ENCODE data around the gene SPATA4. TPM values are rescaled to one million over a fixed set of nuclear protein-coding genes. Genes with fewer than 3 reads are reported as not detected.

The SPATA4 gene
- total RNA-seq, 1 donor from 2014 or later = not detected

GRCh38 chr4:176139518-176139917 lies 55.9 kb downstream of the SPATA4 start:
- H3K27ac ChIP-seq = no peak overlapping the region
- intact Hi-C loops (cut with DNase I) = no loop called here
- no peaks in the 10 kb centered on the region for H3K9me3 ChIP-seq
- TF ChIP-seq CTCF (IDR thresholded peaks at IDR 0.05) (no peak), POLR2A (IDR thresholded peaks at IDR 0.05) (no peak), POLR2AphosphoS5 (IDR thresholded peaks at IDR 0.05; ENCODE audit: insufficient read depth in 1 of 2, low read depth in 1 of 2) (no peak)
- H3K36me3 ChIP-seq = no peaks in the 10 kb centered on the region
- H3K4me1 ChIP-seq = no peaks in the 10 kb centered on the region
- H3K4me3 ChIP-seq = no peak overlapping the region
- H3K27me3 ChIP-seq = no peaks in the 10 kb centered on the region
- DNase-seq (ENCODE audit: extremely low spot score in 2 of 2) = no peak

GRCh38 chr4:176137631-176138030 lies 57.8 kb downstream of the SPATA4 start:
- TF ChIP-seq POLR2A (IDR thresholded peaks at IDR 0.05) (no peak), POLR2AphosphoS5 (IDR thresholded peaks at IDR 0.05; ENCODE audit: insufficient read depth in 1 of 2, low read depth in 1 of 2) (no peak), CTCF (IDR thresholded peaks at IDR 0.05) (no peak)
- no peak for DNase-seq (ENCODE audit: extremely low spot score in 2 of 2)
- Histone ChIP-seq H3K27ac (no peak overlapping the region), H3K4me3 (no peak overlapping the region), H3K9me3 (no peaks in the 10 kb centered on the region), H3K4me1 (no peaks in the 10 kb centered on the region), H3K36me3 (no peaks in the 10 kb centered on the region), H3K27me3 (no peaks in the 10 kb centered on the region)
- intact Hi-C loops (cut with DNase I) = no loop called here

GRCh38 chr4:176134670-176135069 lies 60.7 kb downstream of the SPATA4 start:
- Histone ChIP-seq H3K9me3 (no peaks in the 10 kb centered on the region), H3K4me1 (no peaks in the 10 kb centered on the region), H3K27me3 (no peaks in the 10 kb centered on the region), H3K27ac (no peak overlapping the region), H3K4me3 (no peak overlapping the region), H3K36me3 (no peaks in the 10 kb centered on the region)
- intact Hi-C loops (cut with DNase I) = no loop called here
- TF ChIP-seq CTCF (IDR thresholded peaks at IDR 0.05) = no peak
- TF ChIP-seq POLR2A (IDR thresholded peaks at IDR 0.05) = no peak
- TF ChIP-seq POLR2AphosphoS5 (IDR thresholded peaks at IDR 0.05; ENCODE audit: insufficient read depth in 1 of 2, low read depth in 1 of 2) = no peak
- no peak for DNase-seq (ENCODE audit: extremely low spot score in 2 of 2)

Other genes starting within 250 kb of the SPATA4 start
- 2.0 TPM for gene WDR17, start 129.7 kb downstream of the SPATA4 start, total RNA-seq
- 5.9 TPM for gene ASB5, start 73.6 kb upstream of the SPATA4 start, total RNA-seq
- 60.2 TPM for gene SPCS3, start 124.4 kb upstream of the SPATA4 start, total RNA-seq

All from vagina (tissue), 2 donors.